ENCODE data around the gene PIGC. TPM values are rescaled to one million over a fixed set of nuclear protein-coding genes. Genes with fewer than 3 reads are reported as not detected.

Gene PIGC
- total RNA-seq, 1 experiment from 2014 or later: 16.2 TPM

DNA sequence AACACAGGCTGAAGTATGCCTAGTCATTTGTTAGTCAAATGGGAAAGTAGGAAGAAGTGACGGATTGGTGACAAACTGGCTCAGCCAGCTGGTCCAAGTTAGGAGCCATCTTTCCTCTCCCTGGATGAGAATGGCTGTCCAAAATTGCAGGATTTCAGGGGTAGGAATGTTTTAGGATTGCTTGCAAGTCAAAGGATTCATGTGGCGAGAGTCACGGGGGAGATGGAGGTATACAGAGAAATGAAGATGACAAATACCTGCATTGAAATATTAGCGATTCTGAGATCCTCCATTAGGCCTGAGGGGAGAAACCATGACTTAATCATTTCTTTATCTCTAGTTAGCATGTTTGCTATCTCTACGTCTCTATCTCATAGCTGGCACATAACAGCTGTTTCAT is 41.8 kb upstream of the PIGC start (continued):
- no peak for TF ChIP-seq SP1 (CRISPR knock-in tag; conservative IDR thresholded peaks at IDR 0.05)
- TF ChIP-seq TEAD4 (CRISPR knock-in tag; IDR thresholded peaks at IDR 0.05): no peak
- TF ChIP-seq, protein P1, sequence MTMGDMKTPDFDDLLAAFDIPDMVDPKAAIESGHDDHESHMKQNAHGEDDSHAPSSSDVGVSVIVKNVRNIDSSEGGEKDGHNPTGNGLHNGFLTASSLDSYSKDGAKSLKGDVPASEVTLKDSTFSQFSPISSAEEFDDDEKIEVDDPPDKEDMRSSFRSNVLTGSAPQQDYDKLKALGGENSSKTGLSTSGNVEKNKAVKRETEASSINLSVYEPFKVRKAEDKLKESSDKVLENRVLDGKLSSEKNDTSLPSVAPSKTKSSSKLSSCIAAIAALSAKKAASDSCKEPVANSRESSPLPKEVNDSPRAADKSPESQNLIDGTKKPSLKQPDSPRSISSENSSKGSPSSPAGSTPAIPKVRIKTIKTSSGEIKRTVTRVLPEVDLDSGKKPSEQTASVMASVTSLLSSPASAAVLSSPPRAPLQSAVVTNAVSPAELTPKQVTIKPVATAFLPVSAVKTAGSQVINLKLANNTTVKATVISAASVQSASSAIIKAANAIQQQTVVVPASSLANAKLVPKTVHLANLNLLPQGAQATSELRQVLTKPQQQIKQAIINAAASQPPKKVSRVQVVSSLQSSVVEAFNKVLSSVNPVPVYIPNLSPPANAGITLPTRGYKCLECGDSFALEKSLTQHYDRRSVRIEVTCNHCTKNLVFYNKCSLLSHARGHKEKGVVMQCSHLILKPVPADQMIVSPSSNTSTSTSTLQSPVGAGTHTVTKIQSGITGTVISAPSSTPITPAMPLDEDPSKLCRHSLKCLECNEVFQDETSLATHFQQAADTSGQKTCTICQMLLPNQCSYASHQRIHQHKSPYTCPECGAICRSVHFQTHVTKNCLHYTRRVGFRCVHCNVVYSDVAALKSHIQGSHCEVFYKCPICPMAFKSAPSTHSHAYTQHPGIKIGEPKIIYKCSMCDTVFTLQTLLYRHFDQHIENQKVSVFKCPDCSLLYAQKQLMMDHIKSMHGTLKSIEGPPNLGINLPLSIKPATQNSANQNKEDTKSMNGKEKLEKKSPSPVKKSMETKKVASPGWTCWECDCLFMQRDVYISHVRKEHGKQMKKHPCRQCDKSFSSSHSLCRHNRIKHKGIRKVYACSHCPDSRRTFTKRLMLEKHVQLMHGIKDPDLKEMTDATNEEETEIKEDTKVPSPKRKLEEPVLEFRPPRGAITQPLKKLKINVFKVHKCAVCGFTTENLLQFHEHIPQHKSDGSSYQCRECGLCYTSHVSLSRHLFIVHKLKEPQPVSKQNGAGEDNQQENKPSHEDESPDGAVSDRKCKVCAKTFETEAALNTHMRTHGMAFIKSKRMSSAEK (CRISPR knock-in tag; IDR thresholded peaks at IDR 0.05; ENCODE audit: borderline replicate concordance): no peak
- TF ChIP-seq, protein P2, sequence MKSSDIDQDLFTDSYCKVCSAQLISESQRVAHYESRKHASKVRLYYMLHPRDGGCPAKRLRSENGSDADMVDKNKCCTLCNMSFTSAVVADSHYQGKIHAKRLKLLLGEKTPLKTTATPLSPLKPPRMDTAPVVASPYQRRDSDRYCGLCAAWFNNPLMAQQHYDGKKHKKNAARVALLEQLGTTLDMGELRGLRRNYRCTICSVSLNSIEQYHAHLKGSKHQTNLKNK (CRISPR knock-in tag; IDR thresholded peaks at IDR 0.05): no peak
- TF ChIP-seq ELF4 (CRISPR knock-in tag; IDR thresholded peaks at IDR 0.05; ENCODE audit: low read depth): no peak
- TF ChIP-seq GABPB1 (CRISPR knock-in tag; IDR thresholded peaks at IDR 0.05): no peak
- TF ChIP-seq, protein P3, sequence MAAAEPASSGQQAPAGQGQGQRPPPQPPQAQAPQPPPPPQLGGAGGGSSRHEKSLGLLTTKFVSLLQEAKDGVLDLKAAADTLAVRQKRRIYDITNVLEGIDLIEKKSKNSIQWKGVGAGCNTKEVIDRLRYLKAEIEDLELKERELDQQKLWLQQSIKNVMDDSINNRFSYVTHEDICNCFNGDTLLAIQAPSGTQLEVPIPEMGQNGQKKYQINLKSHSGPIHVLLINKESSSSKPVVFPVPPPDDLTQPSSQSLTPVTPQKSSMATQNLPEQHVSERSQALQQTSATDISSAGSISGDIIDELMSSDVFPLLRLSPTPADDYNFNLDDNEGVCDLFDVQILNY (CRISPR knock-in tag; IDR thresholded peaks at IDR 0.05): no peak
- TF ChIP-seq, protein P4, sequence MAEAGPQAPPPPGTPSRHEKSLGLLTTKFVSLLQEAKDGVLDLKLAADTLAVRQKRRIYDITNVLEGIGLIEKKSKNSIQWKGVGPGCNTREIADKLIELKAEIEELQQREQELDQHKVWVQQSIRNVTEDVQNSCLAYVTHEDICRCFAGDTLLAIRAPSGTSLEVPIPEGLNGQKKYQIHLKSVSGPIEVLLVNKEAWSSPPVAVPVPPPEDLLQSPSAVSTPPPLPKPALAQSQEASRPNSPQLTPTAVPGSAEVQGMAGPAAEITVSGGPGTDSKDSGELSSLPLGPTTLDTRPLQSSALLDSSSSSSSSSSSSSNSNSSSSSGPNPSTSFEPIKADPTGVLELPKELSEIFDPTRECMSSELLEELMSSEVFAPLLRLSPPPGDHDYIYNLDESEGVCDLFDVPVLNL (CRISPR knock-in tag; IDR thresholded peaks at IDR 0.05; ENCODE audit: borderline replicate concordance, low read depth): no peak
- no peak for TF ChIP-seq IRF2 (CRISPR knock-in tag; IDR thresholded peaks at IDR 0.05; ENCODE audit: borderline replicate concordance, low read depth)
- TF ChIP-seq, protein P5, sequence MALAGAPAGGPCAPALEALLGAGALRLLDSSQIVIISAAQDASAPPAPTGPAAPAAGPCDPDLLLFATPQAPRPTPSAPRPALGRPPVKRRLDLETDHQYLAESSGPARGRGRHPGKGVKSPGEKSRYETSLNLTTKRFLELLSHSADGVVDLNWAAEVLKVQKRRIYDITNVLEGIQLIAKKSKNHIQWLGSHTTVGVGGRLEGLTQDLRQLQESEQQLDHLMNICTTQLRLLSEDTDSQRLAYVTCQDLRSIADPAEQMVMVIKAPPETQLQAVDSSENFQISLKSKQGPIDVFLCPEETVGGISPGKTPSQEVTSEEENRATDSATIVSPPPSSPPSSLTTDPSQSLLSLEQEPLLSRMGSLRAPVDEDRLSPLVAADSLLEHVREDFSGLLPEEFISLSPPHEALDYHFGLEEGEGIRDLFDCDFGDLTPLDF (CRISPR knock-in tag; IDR thresholded peaks at IDR 0.05): no peak
- TF ChIP-seq CBFB (CRISPR knock-in tag; IDR thresholded peaks at IDR 0.05; ENCODE audit: low read depth): no peak
- TF ChIP-seq JAZF1 (CRISPR knock-in tag; IDR thresholded peaks at IDR 0.05): no peak
- TF ChIP-seq, protein P6, sequence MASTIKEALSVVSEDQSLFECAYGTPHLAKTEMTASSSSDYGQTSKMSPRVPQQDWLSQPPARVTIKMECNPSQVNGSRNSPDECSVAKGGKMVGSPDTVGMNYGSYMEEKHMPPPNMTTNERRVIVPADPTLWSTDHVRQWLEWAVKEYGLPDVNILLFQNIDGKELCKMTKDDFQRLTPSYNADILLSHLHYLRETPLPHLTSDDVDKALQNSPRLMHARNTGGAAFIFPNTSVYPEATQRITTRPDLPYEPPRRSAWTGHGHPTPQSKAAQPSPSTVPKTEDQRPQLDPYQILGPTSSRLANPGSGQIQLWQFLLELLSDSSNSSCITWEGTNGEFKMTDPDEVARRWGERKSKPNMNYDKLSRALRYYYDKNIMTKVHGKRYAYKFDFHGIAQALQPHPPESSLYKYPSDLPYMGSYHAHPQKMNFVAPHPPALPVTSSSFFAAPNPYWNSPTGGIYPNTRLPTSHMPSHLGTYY (CRISPR knock-in tag; IDR thresholded peaks at IDR 0.05): no peak

DNA sequence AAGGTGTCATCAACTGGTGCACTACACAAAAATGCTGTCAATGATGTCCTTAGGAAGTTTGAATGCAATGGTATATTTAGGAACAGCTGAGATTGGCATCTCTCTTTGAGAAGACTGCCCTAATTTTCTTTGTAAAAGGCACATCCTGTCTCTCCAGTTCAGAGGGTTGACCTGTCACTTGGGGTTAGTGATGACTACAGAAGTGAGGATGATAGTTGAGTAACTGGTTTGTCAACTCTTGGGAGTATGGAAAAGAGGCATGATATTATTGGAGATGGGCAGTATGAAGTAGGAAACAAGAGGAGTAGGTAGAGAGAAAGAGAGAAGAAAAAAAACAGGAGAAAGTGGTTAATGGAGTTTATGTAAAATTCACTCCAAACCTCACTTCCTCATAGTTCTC is 40.4 kb upstream of the PIGC start:
- H3K27me3 Mint-ChIP-seq (ENCODE audit: low read depth): no peaks in the 10 kb centered on the region
- ChIA-PET CTCF (no interaction called here), POLR2A (no interaction called here)
- peaks cover 11% of the 10 kb centered on the region for H3K4me1 Mint-ChIP-seq
- DNase-seq (ENCODE audit: low spot score) (no peak), ATAC-seq (no peak)
- H3K4me3 Mint-ChIP-seq: no peak overlapping the region
- H3K27ac Mint-ChIP-seq: no peak overlapping the region
- no peak for TF ChIP-seq GTF2I (CRISPR knock-in tag; conservative IDR thresholded peaks at IDR 0.05)
- no peak for TF ChIP-seq OVOL2 (CRISPR knock-in tag; IDR thresholded peaks at IDR 0.05; ENCODE audit: borderline replicate concordance)
- TF ChIP-seq, protein P7, sequence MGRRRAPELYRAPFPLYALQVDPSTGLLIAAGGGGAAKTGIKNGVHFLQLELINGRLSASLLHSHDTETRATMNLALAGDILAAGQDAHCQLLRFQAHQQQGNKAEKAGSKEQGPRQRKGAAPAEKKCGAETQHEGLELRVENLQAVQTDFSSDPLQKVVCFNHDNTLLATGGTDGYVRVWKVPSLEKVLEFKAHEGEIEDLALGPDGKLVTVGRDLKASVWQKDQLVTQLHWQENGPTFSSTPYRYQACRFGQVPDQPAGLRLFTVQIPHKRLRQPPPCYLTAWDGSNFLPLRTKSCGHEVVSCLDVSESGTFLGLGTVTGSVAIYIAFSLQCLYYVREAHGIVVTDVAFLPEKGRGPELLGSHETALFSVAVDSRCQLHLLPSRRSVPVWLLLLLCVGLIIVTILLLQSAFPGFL (CRISPR knock-in tag; IDR thresholded peaks at IDR 0.05; ENCODE audit: borderline replicate concordance): no peak
- no peak for TF ChIP-seq KAT7 (CRISPR knock-in tag; IDR thresholded peaks at IDR 0.05; ENCODE audit: borderline replicate concordance)
- no peak for TF ChIP-seq FOXP1 (CRISPR knock-in tag; IDR thresholded peaks at IDR 0.05; ENCODE audit: borderline replicate concordance)
- no peaks in the 10 kb centered on the region for H3K9me3 Mint-ChIP-seq
- H3K36me3 Mint-ChIP-seq: no peaks in the 10 kb centered on the region
